Gastrocnemius medialis (tissue), 4 donors: Measurements from ENCODE around the gene SATB2.

Experiments used
- POLR2A ChIP-seq, 2 donors: fragments of 450-650 bp; IDR thresholded peaks; one replicate each; pipeline ENCODE4 v1.6.1; 2017; ENCODE audit warnings: antibody characterized with exemption in 2 of 2, mild to moderate bottlenecking in 2 of 2, moderate library complexity in 2 of 2
- TF ChIP-seq, protein P1 (sequence below), 5 experiments: fragments of 450-650 bp in 3 of 5; fragments of 200-600 bp in 2 of 5; sonication (generic) in 2 of 5; IDR thresholded peaks in 4 of 5; conservative IDR thresholded peaks in 1 of 5; 1 replicate in 4 of 5; 2 replicates in 1 of 5; pipeline ENCODE4 v1.5.1; 2016 to 2019; ENCODE audit warnings: antibody characterized with exemption in 5 of 5, mild to moderate bottlenecking in 3 of 5, moderate library complexity in 3 of 5

DNA sequence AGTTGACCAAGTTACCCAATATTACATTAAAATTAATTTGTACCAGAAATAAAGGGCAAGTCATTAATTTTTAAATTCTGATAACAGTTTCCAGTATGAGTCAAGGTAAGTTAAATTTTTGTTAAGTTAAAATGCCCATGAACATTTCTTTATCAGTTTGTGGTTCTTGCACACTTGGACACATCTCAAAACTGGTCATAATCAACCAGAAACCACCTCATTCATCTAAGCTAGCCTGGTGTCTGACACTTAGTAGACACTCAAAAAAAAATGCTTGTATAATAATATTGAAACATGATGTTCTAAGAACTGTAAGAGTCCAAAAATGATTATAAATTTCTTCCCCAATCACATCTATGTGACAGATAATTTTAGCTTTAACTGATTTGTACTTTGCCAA is 62.4 kb downstream of the SATB2 start:
- TF ChIP-seq POLR2A (IDR thresholded peaks at IDR 0.05) = no peak
- TF ChIP-seq, protein P1, sequence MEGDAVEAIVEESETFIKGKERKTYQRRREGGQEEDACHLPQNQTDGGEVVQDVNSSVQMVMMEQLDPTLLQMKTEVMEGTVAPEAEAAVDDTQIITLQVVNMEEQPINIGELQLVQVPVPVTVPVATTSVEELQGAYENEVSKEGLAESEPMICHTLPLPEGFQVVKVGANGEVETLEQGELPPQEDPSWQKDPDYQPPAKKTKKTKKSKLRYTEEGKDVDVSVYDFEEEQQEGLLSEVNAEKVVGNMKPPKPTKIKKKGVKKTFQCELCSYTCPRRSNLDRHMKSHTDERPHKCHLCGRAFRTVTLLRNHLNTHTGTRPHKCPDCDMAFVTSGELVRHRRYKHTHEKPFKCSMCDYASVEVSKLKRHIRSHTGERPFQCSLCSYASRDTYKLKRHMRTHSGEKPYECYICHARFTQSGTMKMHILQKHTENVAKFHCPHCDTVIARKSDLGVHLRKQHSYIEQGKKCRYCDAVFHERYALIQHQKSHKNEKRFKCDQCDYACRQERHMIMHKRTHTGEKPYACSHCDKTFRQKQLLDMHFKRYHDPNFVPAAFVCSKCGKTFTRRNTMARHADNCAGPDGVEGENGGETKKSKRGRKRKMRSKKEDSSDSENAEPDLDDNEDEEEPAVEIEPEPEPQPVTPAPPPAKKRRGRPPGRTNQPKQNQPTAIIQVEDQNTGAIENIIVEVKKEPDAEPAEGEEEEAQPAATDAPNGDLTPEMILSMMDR (IDR thresholded peaks at IDR 0.05 in 4 of 5, conservative IDR thresholded peaks at IDR 0.05 in 1 of 5) = no peak
